HG02852 (cell line): ENCODE results near the gene PKNOX2.

ENCODE experiments used
- ATAC-seq: cut with Tn5 transposase; IDR thresholded peaks from one replicate; pipeline ENCODE4 v1.9.1; 2021; ENCODE audit warnings: mild to moderate bottlenecking, moderate library complexity; ENCODE audit not compliant: unreplicated experiment

PKNOX2 gene, protein sequence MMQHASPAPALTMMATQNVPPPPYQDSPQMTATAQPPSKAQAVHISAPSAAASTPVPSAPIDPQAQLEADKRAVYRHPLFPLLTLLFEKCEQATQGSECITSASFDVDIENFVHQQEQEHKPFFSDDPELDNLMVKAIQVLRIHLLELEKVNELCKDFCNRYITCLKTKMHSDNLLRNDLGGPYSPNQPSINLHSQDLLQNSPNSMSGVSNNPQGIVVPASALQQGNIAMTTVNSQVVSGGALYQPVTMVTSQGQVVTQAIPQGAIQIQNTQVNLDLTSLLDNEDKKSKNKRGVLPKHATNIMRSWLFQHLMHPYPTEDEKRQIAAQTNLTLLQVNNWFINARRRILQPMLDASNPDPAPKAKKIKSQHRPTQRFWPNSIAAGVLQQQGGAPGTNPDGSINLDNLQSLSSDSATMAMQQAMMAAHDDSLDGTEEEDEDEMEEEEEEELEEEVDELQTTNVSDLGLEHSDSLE

DNA sequence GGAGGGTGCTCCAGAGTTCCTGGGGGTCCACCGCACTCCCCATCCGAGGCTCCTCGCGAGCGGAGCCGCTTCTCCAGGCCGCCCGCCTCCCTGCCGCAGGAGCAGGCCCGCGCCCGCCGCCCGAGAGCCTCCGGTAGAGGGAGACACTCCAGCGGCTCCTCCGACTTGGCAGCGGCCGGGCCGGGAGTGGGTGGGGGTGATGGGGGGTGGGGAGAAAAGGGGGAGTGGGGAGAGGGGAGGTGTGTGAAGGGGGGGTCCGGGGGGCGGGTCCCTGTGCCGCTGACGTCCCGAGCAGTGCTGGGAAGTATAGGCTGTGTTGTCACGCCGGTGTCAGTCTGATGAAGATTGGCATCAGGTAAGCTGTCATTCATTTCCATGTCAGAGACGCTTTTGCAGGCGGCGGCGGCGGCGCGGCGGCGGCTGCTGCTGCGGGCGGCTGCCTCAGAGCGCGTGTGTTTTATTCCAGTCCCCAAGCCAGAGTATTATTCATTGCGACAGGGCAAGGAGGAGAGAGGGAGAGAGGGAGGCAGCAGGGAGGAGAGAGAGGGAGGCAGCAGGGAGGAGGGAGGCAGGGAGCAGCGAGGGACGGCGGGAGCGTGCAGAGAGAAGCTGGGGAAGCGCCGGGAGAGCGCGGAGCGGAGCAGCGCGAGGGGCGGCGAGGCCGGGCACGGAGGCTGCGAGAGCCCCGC is at the start of gene PKNOX2:
TSS of gene PKNOX2 (plus strand) at position 330 of the 689 bp plus-strand sequence. CDS start 186,555 bp downstream, outside the sequence.
- ATAC-seq = no peak

DNA sequence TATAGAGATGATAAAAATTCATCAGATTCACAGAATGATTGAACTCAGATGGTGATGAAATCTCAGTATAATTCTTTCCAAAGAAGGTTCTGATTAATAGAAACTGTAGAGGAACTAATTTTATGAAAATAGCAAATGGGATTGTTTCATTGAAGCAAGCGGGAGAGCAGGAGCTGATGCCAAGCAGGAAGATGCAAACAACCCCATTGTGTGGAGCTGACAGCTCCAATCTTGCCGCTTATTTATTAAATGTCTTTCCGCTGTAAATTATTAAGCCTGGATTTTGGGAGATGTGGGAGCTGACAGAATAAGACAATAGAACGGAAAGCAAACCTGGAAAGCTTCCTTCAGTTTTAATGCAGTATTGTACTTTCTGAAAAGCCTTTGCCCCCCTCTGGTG is 47.1 kb upstream of the PKNOX2 start:
- ATAC-seq = no peak

DNA sequence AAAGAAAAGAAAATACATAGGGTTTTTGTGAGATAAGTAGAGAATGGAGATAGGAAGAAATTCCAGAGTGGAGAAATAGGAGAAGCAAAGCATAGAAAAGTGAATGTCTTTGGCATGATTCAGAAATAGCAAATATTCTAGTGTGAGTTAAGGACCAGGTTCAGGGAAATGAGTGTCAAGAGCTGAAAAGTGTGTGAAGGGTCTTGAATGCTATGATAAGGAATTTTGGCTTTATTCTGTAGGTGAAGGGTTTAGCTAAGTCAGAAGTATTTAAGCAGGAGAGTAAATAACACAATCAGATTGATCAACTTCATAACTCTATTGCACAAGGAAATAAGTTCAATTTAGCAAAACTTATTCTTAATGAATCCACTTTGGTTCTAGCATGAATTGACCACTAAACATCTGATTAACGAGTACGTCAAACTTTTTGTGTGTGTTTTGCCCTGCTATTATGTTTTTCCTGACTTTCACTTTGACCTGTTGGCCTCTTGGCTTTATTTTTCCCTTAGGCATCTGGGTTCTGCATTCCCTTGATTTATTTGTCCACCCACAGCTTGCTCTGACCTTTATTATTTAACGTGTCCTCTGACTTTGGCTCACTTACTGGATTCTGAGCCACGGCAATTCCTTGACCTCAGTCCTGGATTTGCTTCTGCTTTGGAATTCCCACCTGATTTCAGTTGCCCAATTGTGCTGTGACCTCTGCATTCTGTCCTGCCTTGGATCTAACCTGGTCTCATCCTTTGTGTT is 41.2 kb upstream of the PKNOX2 start:
- no peak for ATAC-seq

DNA sequence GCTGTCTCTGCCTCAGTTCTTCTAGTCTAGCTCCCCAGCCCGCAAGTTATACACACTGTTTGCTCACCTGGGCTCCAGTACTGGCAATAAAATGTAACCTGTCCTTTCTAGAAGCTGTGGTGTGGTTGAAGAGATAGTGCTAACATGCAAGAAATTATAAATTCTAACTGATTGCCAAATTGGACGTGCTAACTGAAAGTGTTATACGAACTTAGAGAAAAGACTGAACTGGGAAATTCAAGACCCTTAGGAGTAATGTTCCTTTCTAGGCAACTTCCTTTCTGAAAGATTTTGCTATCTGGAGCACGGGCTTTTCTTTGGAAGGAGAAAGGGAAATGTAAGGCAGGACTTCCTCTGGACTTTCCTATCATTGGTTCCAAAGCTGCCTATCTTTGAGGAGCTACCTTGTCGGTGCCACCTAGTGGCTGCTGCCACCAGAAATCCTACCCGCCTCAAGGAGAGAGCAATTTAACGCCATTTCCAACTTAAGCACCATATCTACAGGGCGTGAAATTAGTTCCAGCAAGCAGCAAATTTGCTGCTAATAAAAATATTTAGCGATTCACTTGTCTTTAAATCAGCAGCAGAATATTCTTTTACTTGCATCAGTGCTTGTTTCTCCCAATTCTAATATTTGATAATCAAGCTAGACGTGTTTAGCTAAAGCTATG is 40.5 kb upstream of the PKNOX2 start:
- no peak for ATAC-seq

DNA sequence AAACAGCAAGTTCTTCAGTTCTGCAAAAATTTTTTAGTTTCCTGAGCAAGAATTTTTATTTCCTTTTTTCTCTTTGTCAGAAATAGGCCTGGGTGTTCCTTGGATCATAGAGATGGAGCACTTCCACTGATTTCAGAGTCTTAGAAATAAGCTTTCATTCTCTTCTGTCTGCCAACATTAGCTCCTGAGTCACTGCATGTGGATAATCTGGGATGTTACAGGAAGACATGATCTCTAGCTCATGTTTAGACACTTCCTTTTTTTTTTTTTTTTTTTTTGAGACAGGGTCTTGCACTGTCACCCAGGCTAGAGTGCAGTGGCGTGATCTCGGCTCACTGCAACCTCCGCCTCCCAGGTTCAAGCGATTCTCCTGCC is 39.9 kb upstream of the PKNOX2 start:
- no peak for ATAC-seq

DNA sequence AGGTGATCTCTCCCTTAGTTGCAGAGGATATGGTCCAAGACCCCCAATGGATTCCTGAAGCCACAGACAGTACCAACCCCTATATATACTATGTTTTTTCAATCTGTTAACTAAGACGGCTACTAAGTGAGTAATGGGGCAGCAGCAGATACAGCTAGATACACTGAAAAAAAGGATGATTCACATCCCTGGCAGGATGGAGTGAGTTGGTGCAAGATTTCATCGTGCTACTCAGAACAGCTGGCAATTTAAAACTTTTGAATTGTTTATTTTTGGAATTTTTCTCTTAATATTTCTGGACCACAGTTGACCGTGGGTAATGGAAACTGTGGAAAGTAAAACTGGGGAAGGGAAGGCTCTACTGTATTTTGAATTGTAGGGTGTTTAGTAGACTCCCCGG is 36.1 kb upstream of the PKNOX2 start:
- ATAC-seq = no peak

DNA sequence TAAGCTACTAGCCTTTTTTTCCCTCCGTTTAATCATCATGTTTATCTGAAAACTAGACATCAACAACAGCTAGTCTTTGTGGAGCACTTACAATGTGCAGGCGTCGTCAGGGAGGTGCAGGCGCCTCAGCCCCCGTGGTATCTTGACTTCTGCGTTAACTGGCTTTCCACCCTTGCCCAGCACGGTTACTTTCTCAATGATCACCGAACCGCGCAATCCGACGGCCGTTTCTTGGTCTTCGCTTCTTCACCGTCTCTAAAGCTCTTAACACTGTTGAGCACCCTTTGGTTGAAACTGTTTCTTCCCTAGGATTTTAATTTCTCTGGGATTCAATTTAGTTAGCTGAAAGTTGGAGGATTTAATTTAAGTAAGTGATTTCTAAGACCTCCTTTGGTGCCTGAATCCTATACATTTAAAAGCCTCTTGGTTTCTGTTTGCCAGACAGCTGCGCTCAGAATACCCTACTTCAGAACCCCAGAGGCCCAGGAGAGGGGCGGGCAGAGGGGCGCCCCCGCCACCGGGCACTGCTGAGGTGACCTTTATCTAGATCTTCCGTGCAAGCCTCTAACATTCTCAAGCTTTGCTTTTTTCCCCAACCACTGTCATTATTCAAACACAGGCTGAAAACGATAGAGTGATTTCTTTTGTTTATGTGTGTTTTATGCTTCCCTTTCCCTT is 35.1 kb upstream of the PKNOX2 start:
- no peak for ATAC-seq

DNA sequence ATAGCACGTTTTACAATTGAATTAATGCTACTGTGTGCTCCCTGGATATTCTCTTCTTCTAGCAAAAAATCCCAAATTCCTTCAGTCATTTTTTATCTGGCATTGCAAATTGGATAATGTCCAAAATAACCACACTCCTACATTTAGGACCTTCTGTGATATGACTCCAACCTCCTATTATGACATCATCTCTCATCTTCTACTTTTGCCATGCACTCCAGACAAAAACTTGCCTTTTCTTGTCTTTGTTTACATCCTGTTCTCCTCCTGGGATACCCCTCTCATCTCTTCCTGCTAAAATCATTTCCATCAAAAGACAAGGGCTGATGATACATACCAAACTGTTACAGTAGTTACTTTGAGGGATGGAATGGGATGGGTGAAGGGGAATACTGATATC is 32.5 kb upstream of the PKNOX2 start:
- ATAC-seq = no peak

DNA sequence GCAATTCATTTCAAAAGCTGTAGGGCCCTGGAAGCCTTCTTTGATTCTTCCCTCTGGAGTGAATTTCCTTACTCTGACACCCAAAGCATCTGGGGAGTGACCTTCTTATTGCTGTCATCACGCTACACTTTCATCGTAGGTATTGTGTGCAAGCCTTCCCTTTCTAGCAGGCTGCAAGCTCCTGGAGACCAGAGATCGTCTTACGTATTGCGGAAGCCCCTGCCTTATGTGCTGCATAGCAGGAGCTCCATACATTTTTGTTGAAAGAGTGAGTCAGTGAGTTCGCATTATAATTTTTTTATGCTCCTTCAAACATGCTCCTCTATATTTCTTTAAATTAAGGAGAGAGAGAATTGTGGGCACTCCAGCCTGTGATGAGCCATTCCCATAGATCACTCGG is 32.0 kb upstream of the PKNOX2 start:
- ATAC-seq = no peak

DNA sequence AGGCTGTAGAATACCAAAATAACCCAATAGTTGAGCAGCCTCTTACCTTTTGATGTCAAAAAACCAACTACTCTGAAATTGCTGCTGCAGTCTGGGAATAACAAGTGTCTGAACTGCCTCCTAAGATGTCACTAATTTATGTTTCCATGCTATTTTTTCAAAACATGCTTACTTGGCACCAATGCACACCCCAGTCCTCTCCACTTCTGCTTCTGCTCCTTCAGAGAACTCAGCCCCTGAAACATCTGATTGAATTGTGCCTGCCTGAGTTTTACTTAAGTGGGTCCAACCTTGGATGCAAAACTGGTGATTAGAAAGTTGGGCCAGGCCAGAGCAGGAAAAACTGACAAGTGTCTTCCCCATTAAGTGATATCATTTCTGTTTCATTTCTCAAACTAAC is 28.6 kb upstream of the PKNOX2 start:
- no peak for ATAC-seq

DNA sequence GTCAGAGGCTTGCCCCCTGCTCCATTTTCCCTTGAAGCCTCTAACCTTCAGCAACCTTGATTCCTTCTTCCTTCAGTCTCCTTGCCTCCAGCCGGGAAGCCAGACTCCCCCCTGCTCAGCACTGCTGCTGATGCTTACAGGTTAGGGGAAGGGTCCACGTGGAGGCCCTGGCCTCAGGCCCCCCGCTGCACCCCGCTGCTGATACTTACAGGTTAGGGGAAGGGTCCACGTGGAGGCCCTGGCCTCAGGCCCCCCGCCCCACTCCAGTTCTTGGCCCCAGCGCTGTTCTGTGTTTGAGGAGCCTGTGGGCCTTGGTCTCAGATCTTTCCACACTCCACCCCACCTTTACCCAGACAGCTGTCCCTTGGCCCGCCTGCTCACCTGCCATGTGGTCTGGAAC is 25.6 kb upstream of the PKNOX2 start:
- no peak for ATAC-seq

DNA sequence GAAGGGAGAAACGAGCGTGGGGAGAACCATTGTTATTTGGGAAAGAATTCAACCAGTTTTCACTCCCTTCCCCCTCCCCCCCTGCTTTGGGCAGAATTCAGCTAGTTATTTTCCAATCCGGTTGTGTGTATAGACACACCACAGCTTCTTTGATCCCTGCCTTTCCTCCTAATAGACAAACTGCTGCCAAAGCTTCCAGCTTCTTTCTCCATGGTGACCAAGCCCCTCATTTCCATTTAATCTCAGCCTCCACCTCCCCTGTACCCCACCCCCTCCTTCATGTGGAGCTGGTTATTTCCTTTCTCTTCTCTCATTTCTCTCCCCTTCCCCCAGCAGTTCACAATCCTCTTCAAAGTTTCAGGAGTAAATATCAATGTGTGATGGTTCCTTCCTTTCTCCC is 24.8 kb upstream of the PKNOX2 start:
- ATAC-seq = no peak

DNA sequence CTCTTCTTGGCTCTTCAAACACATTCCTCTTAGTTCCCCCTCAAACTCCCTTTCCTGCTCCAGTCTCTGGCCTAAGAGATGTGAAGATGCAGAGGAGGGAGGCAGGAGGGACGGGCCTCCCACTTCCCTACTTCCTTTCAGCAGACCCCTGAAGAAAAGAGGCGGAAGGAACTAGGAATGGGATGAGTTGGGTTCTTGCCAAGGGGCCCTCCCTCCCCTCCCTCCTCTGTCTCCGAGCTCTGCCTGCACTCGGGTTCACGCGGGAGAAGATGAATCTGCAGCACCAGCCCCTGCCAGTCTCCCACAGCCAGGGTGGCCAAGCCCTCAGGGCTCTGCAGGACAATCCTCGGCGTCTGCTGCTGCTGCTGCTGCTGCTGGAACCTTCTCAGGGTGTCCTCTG is 24.3 kb upstream of the PKNOX2 start:
- ATAC-seq = no peak

DNA sequence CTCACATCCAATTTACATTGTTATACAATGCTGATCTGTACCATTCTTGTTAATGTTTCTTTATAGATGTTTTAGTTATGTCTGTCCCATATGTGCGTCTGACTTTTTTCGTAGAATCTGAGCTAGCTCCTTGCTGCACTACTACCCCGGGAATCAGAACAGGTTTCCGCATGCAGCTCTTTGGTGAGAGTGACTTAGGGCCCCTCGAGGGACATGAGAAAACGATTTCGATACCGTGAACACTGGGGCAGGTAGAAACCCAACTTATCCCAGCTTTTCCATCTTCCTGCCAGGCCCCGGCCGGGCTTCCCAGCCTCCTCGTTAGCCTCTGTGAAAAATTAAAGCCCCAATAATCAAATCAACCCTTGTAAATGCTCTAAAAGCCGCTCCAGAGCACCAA is 23.4 kb upstream of the PKNOX2 start:
- ATAC-seq = no peak

DNA sequence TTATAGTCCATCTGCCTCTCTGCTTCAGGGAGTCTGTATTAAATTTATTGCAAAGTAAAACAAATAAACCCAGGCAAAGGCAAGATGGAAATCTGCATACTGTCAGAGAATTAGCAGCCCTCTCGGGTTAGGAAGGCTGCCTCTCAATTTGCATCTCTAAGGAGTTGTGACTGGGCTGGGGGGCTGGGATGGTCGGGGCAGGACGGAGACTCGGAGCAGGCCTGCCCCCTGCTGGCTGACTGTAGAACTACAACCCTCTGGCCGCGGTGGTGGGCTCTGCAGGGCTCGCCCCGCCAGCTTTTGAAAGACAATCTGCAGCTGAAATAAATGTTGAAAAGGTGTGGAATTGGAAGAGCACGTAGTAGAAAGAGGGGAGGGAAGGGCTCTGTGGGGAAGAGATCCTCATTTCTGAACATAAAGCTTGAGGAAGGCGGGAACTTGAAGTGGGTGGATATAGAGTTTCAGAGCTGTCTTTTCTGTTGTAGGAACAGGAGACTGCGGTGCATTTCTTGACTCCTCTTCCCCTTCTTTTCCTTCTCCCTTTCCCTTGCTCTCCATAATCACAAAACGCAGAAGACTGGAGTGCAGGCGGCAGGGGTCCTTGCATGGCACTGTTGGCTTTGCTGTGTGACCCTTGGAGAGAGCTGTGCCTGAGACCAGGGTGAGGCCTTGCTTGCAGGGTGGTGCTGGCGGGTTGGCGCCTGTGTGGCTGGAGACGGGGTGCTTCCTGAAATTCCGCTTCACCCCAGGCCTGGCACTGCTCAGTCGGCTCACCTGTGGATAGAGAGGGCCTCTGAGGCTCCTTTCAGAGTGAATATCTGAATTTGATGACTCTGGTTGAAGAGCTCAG is 22.6 kb upstream of the PKNOX2 start:
- ATAC-seq = peak; percentile 67

DNA sequence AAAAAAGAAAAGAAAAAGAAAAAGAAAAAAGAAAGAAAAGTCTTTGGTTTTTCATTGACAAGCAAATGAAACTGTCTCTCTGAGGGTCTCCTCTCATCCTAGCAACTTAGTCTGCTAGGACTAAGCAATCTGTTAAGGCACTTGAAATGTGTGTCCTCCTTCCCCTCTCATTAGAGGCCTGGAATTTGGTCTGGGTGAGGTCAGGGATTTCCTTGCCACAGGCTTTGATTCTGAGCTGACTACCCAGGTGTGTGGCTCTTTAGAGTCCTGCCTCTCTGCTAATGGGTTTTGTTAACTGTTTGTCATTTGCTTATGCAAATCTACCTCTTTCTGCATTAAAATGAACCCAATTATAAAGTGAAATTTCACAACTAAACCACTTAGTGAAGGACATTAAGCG is 18.3 kb upstream of the PKNOX2 start:
- no peak for ATAC-seq

DNA sequence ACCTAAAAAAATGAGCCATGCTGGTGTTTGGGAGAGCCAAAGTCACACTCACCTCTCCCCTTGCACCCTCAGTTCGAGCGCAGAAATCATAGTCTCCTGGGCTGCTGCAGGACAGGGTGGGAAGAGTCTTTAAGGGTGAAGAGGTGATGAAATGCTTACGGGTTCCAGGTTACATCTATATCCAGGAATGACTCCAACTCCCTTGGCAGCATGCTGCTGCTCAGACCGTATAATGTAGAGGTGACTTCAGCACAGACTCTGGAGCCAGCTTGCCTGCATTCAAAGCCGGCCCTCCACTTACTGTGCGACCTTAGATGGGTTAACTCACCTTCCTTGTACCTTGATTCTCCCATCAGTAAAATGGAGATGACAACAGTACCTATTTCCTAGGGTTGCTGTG is 17.3 kb upstream of the PKNOX2 start:
- ATAC-seq = no peak

DNA sequence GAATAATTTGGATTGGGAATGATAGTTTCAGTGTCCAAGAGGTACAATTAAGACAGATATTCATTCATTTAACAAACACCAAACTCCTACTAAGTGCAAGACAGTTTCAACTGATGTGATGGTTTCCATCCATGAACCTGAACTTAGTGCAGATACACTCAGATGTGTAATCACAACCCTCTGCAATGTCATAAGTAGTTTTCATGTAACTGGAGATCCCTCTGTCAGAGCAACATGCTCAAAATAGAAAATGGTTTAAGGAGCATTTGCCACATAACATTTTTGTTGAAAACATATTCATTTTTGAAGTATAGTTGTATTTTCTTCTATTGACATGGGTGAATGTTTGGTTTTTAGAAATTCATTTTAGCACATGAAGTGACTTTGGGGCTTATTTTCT is 16.5 kb upstream of the PKNOX2 start:
- ATAC-seq = no peak

DNA sequence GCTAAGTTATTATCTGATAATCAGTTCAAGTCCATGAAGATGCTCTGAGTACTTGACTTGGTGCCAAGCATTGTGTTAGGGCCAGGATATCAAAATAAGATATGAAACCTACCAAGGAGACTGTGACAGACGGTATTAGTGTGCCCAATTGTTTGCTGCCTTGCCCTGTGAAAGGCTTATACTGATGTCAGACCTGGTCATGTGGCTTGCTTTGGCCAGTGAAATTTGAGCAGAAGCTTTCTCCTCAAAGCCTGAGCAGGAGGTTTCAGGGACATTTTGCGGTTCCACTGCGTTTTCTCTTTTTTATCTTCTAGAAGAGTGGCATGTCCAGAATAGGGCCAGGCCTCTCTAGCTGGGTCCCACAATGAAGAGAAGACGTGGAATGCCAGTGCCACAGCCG is 15.8 kb upstream of the PKNOX2 start:
- no peak for ATAC-seq

DNA sequence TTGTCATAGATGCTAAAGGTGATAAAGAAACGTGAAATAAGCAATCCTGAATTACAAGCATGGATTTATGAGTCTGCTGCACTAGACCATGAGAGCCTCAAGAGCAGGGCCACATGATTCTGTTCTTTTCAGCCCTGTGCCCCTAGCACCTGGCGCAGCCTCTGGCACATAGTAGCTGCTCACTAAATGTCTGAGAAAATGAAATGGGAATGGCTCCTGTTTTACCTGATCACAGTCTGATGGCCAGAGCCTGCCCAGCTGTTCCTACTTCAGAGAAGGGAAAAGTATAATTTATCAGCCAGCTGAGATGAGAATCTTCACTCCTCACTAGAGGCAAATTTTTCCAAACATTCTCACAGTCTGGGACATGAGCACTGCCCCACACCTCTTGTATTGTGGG is 10.7 kb upstream of the PKNOX2 start:
- no peak for ATAC-seq
